KMS-11 (cell line): Measurements from ENCODE around the gene DCAF15.
A peak's percentile ranks its signal among the peaks of the same experiment; 100 is the strongest.

Experiments
- H2AFZ ChIP-seq: fragments of 200-600 bp; sonication (generic); 2 replicates; pipeline ENCODE4 v1.6.1; 2016; ENCODE audit warnings: antibody characterized with exemption, mixed run types, low read depth
- H3K27ac ChIP-seq: fragments of 200-600 bp; sonication (generic); 2 replicates; pipeline ENCODE4 v1.6.1; 2016; ENCODE audit warnings: mild to moderate bottlenecking, mixed run types
- H3K27me3 ChIP-seq: fragments of 200-600 bp; sonication (generic); 2 replicates; pipeline ENCODE4 v1.6.1; 2017; ENCODE audit warnings: mild to moderate bottlenecking, low read depth, mixed run types, moderate library complexity; ENCODE audit not compliant: insufficient read depth
- H3K36me3 ChIP-seq: fragments of 200-600 bp; sonication (generic); 2 replicates; pipeline ENCODE4 v1.6.1; 2017; ENCODE audit warnings: mild to moderate bottlenecking, mixed run types; ENCODE audit not compliant: insufficient read depth
- H3K4me1 ChIP-seq: fragments of 200-600 bp; sonication (generic); 2 replicates; pipeline ENCODE4 v1.6.1; 2016; ENCODE audit warnings: mild to moderate bottlenecking, low read depth, mixed run types; ENCODE audit not compliant: poor library complexity, severe bottlenecking
- H3K4me2 ChIP-seq: fragments of 200-600 bp; sonication (generic); 2 replicates; pipeline ENCODE4 v1.7.0; 2016; ENCODE audit warnings: mild to moderate bottlenecking, mixed run types
- H3K4me3 ChIP-seq: fragments of 200-600 bp; sonication (generic); IDR thresholded peaks from 2 replicates; pipeline ENCODE4 v1.6.1; 2017; ENCODE audit warnings: low read depth, low read length, mixed read lengths; ENCODE audit not compliant: insufficient read depth
- H3K79me2 ChIP-seq: fragments of 200-600 bp; sonication (generic); 2 replicates; pipeline ENCODE4 v1.6.1; 2016; ENCODE audit warnings: low read depth, mixed run types; ENCODE audit not compliant: insufficient read depth
- H3K9ac ChIP-seq: fragments of 200-600 bp; sonication (generic); 2 replicates; pipeline ENCODE4 v1.6.1; 2016; ENCODE audit warnings: mild to moderate bottlenecking, mixed run types
- H4K20me1 ChIP-seq: fragments of 200-600 bp; sonication (generic); 2 replicates; pipeline ENCODE4 v1.6.1; 2016; ENCODE audit warnings: mild to moderate bottlenecking, mixed run types; ENCODE audit not compliant: insufficient read depth
- CTCF ChIP-seq: fragments of 200-600 bp; sonication (generic); conservative IDR thresholded peaks from 2 replicates; pipeline ENCODE4 v1.6.1; 2017; ENCODE audit warnings: low read depth, mild to moderate bottlenecking, antibody characterized with exemption, low read length, moderate library complexity, mixed read lengths

The DCAF15 gene

GRCh38 chr19:13983213-13983889 lies 31.0 kb downstream of the DCAF15 start:
- Histone ChIP-seq H2AFZ (no peak overlapping the region), H3K9ac (no peak overlapping the region), H3K79me2 (no peaks in the 10 kb centered on the region), H3K4me1 (peaks cover 17% of the 10 kb centered on the region), H4K20me1 (no peaks in the 10 kb centered on the region), H3K27ac (no peak overlapping the region), H3K36me3 (no peaks in the 10 kb centered on the region), H3K4me3 (no peak overlapping the region), H3K4me2 (no peak overlapping the region), H3K27me3 (no peaks in the 10 kb centered on the region)
- TF ChIP-seq CTCF, result no peak

GRCh38 chr19:13984186-13984585 lies 31.9 kb downstream of the DCAF15 start:
- H3K4me1 ChIP-seq, result peaks cover 17% of the 10 kb centered on the region
- H3K27me3 ChIP-seq, result no peaks in the 10 kb centered on the region
- H3K36me3 ChIP-seq, result no peaks in the 10 kb centered on the region
- no peaks in the 10 kb centered on the region for H4K20me1 ChIP-seq
- no peak overlapping the region for H3K9ac ChIP-seq
- no peak overlapping the region for H3K4me3 ChIP-seq
- H3K79me2 ChIP-seq, result no peaks in the 10 kb centered on the region
- no peak overlapping the region for H2AFZ ChIP-seq
- no peak overlapping the region for H3K27ac ChIP-seq
- no peak for TF ChIP-seq CTCF
- no peak overlapping the region for H3K4me2 ChIP-seq

- no peaks in the 10 kb centered on the region for H3K27me3 ChIP-seq
- no peak overlapping the region for H3K9ac ChIP-seq
- H3K4me3 ChIP-seq, result no peak overlapping the region
- H3K36me3 ChIP-seq, result no peaks in the 10 kb centered on the region
- TF ChIP-seq CTCF, result no peak
- no peak overlapping the region for H3K4me2 ChIP-seq
- H3K79me2 ChIP-seq, result no peaks in the 10 kb centered on the region
- H4K20me1 ChIP-seq, result no peaks in the 10 kb centered on the region
- H2AFZ ChIP-seq, result no peak overlapping the region
- H3K4me1 ChIP-seq, result peaks cover 17% of the 10 kb centered on the region
- H3K27ac ChIP-seq, result no peak overlapping the region
Measured at GRCh38 chr19:13984875-13985741, 32.8 kb downstream of the DCAF15 start.

- no peaks in the 10 kb centered on the region for H3K27me3 ChIP-seq
- peak overlapping the region; percentile 42; the same call in 1 of the 2 replicates for H2AFZ ChIP-seq
- no peaks in the 10 kb centered on the region for H4K20me1 ChIP-seq
- no peaks in the 10 kb centered on the region for H3K36me3 ChIP-seq
- no peak overlapping the region for H3K4me3 ChIP-seq
- peak overlapping the region; percentile 67 for H3K4me2 ChIP-seq
- H3K79me2 ChIP-seq, result no peaks in the 10 kb centered on the region
- H3K27ac ChIP-seq, result peak overlapping the region; percentile 57
- peaks cover 17% of the 10 kb centered on the region for H3K4me1 ChIP-seq
- TF ChIP-seq CTCF, result no peak
- H3K9ac ChIP-seq, result peak overlapping the region; percentile 35; the same call in 1 of the 2 replicates
Measured at GRCh38 chr19:13985771-13986347, 33.5 kb downstream of the DCAF15 start.
